Stimulated activated memory B cell treated with anti-CD40 and anti-IgM and Interleukin-4, amounts not matched to agents 10 μg/mL and 1 μg/mL and 100 μg/mL, for 72 hours (primary cell): ENCODE results near the gene AHI1.
A peak's percentile ranks its signal among the peaks of the same experiment; 100 is the strongest.
"Not testable (repeated sequence)": the region's sequence is repeated elsewhere in the genome, so short reads cannot be mapped to it uniquely, and the experiment has no call there.

Experiments
- ATAC-seq: fragments of 150-1000 bp; cut with Tn5 transposase; 2 replicates; pipeline ENCODE4 v1.10.0; 2021
- H3K27ac Mint-ChIP-seq: one replicate; pipeline ENCODE4 v1.8.0; 2022; ENCODE audit warnings: mild to moderate bottlenecking, mixed read lengths
- H3K27me3 Mint-ChIP-seq: one replicate; pipeline ENCODE4 v1.8.0; 2022; ENCODE audit warnings: mixed read lengths
- H3K36me3 Mint-ChIP-seq: one replicate; pipeline ENCODE4 v1.8.0; 2022; ENCODE audit warnings: mixed read lengths
- H3K4me1 Mint-ChIP-seq: one replicate; pipeline ENCODE4 v1.8.0; 2022; ENCODE audit warnings: mixed read lengths
- H3K4me3 Mint-ChIP-seq: one replicate; pipeline ENCODE4 v1.8.0; 2022; ENCODE audit warnings: mild to moderate bottlenecking, moderate library complexity, mixed read lengths
- H3K9me3 Mint-ChIP-seq: one replicate; pipeline ENCODE4 v1.8.0; 2022; ENCODE audit warnings: mixed read lengths

AHI1 gene

DNA sequence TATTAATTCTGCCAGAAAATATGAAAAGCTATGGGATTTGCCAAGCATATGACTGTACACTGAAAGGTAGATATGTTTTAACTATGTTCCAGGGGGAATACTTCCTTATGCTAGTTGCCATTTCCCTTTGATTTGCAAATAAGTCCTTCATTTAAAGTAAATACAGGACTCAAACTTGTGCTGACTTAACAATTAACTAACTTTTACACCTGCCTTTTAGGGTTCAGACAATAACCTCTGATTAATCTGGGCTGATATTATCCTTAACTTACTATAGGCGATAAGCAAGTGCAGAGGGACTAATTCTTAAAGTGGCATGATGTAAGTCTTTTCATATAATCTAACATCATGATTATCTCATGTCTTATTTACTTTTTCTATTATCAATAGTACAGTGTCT, 143.1 kb downstream of the AHI1 start:
- no peaks in the 10 kb centered on the region for H3K4me1 Mint-ChIP-seq
- ATAC-seq, result no peak
- no peak overlapping the region for H3K4me3 Mint-ChIP-seq
- H3K36me3 Mint-ChIP-seq, result peaks cover 7% of the 10 kb centered on the region
- no peaks in the 10 kb centered on the region for H3K27me3 Mint-ChIP-seq
- H3K9me3 Mint-ChIP-seq, result no peaks in the 10 kb centered on the region
- no peak overlapping the region for H3K27ac Mint-ChIP-seq

DNA sequence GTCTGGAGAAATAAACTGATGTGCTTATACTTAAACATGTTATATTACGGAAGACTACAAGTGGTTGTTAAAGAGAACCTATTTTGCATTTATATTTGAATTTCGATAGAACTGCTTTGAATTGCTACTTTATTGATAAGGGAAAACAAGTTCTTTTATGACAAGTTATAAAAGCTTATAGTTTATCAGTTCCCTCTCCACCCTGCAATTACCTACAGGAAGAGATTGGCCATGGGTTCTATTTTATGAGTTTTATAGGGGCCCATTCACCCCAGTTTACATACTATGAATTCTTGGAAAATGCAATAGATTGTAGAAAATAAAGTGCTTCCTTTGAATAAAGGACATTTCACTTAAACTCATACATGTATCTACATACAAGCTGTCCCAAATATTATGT, 144.4 kb downstream of the AHI1 start:
- Mint-ChIP-seq H3K4me1 (no peaks in the 10 kb centered on the region), H3K9me3 (no peaks in the 10 kb centered on the region), H3K27ac (no peak overlapping the region), H3K4me3 (no peak overlapping the region), H3K36me3 (peaks cover 7% of the 10 kb centered on the region), H3K27me3 (no peaks in the 10 kb centered on the region)
- no peak for ATAC-seq

DNA sequence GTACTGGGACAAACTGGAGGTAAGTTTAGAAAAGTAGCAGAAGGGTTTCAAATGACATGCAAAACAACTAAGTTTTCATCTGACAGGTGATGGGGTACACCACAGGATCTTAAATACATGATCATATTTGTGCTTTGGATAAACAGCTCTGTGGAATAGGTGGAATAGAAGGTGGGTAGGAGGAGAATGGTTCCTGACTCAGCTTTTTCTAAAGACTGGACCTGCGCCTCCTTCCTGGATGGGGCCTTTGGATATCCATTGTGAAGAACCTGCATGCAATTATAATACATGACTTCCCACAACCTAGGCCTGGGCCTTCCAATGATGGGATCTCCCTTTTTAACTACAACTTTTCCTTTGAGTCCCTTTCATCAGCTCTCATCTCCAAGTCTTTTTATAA, 145.9 kb downstream of the AHI1 start:
- Mint-ChIP-seq H3K36me3 (peaks cover 11% of the 10 kb centered on the region), H3K27me3 (no peaks in the 10 kb centered on the region), H3K9me3 (no peaks in the 10 kb centered on the region), H3K4me3 (no peak overlapping the region), H3K27ac (no peak overlapping the region), H3K4me1 (no peaks in the 10 kb centered on the region)
- no peak for ATAC-seq

DNA sequence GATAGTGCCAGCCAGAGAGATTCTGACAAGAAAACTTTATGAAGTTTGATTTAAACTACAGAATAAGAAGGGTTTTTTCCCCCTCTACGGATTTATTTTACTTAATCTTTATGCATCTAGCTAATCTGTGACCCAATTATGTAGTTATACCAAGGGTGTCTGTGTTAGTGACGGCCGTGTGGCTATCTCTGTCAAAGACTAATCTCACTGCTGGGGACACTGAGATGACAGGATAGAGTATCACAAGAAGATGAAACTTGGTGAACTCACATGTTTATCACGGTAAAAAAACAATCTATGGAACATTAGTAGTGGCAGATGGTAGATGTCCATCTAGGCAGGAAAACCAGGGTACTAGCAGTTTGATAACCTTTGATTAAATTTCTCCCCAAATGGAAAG, 149.7 kb downstream of the AHI1 start:
- no peak overlapping the region for H3K27ac Mint-ChIP-seq
- peaks cover 3% of the 10 kb centered on the region for H3K4me1 Mint-ChIP-seq
- no peak overlapping the region for H3K4me3 Mint-ChIP-seq
- H3K27me3 Mint-ChIP-seq, result no peaks in the 10 kb centered on the region
- ATAC-seq, result no peak
- peaks cover 22% of the 10 kb centered on the region for H3K36me3 Mint-ChIP-seq
- no peaks in the 10 kb centered on the region for H3K9me3 Mint-ChIP-seq

DNA sequence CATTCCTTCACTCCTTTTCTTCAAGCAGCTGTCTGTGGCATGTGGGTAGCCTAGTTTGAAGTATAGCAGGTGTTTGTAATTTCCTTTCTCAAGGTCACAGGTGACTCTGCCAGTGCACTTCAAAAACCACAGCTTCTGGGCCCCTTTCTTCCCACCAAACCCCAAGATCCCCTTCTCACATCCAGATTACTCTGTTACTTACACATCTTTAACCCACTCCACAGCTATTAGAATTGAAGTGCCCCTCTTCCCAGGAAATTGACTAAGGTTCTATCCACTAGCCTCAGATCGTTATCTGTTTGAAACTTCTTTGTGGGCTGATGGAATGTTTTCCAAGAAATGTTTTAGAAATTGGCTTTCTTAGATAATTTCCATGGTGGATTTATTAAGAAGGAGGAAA, 150.8 kb downstream of the AHI1 start:
- Mint-ChIP-seq H3K36me3 (peaks cover 22% of the 10 kb centered on the region), H3K4me3 (no peak overlapping the region), H3K4me1 (peaks cover 13% of the 10 kb centered on the region), H3K27me3 (no peaks in the 10 kb centered on the region), H3K27ac (no peak overlapping the region), H3K9me3 (no peaks in the 10 kb centered on the region)
- no peak for ATAC-seq

DNA sequence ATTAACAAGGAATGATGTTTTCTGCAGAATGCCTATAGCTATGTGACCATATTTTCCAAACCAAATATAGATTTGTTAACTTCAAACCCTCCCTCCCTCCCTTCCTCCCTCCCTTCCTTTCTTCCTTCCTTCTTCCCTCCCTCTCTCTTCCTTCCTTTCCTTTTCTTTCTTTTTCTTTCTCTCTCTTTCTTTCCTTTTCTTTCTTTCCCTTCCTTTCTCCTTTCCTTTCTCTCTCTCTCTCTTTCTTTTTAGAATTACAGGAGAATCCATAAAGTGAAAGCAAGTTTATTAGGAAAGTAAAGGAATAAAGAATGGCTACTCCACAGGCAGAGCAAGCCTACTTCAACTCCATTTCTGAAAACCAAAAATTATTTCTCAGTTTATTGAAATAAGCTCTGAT, 153.0 kb downstream of the AHI1 start:
- Mint-ChIP-seq H3K9me3 (no peaks in the 10 kb centered on the region), H3K4me3 (no peak overlapping the region), H3K36me3 (peaks cover 16% of the 10 kb centered on the region), H3K27ac (no peak overlapping the region), H3K27me3 (no peaks in the 10 kb centered on the region), H3K4me1 (peaks cover 14% of the 10 kb centered on the region)
- no peak for ATAC-seq

DNA sequence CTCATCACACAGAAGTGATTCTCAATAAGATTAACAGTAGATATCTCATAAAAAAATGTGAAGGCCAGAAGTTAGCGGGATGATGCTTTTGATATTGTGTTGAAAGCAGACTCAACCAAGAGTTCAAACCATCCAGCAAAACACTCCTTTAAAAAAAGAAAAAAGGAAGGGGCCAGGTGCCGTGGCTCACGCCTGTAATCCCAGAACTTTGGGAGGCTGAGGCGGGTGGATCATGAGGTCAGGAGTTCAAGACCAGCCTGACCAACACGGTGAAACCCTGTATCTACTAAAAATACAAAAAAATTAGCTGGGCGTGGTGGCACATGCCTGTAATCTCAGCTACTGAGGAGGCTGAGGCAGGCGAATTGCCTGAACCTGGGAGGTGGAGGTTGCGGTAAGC, 157.6 kb downstream of the AHI1 start:
- H3K27ac Mint-ChIP-seq, H3K36me3 Mint-ChIP-seq: not testable (repeated sequence)
- H3K4me1 Mint-ChIP-seq, result peaks cover 14% of the 10 kb centered on the region

DNA sequence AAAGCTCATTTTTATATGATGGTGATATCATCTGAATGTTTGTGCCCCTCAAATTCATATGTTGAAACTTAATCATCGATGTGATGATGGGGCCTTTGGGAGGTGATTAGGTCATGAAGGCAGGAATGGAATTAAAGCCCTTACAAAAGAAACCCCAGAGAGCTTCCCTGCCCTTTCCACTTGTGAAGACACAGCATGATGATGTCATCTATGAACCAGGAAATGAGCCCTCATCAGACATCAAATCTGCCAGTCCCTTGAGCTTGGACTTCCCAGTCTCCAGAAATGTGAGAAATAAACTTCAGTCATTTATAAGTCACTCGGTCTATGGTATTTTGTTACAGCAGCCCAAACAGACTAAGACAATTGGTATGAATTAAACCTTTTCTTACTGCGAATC, 163.4 kb downstream of the AHI1 start:
- no peaks in the 10 kb centered on the region for H3K27me3 Mint-ChIP-seq
- no peak for ATAC-seq

More for the DNA sequence above, 157.6 kb downstream of the AHI1 start:
- H3K9me3 Mint-ChIP-seq, H3K4me3 Mint-ChIP-seq, H3K27me3 Mint-ChIP-seq, ATAC-seq: not testable (repeated sequence)

DNA sequence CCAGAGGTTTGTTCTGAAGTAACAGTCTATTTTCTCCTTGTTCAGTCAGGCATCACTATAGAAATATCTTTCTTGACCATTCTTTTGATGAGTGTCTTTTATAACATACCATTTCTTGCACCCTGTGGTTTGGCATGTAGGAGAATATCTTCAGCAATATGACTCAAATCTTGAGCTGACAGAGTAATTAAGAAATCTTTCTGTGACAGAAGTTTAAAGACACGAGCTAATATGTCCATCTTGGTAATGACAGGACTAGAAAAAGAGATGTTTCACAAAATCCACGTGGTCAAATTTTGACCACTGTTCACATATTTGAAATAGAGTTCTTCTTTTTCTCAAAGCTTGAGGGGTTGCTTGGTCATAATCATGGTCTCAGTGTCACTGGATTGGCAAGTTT, 166.5 kb downstream of the AHI1 start:
- no peak overlapping the region for H3K27ac Mint-ChIP-seq

More for the DNA sequence above, 163.4 kb downstream of the AHI1 start:
- no peak overlapping the region for H3K27ac Mint-ChIP-seq
- H3K4me3 Mint-ChIP-seq, result no peak overlapping the region
- no peaks in the 10 kb centered on the region for H3K9me3 Mint-ChIP-seq
- no peaks in the 10 kb centered on the region for H3K4me1 Mint-ChIP-seq
- H3K36me3 Mint-ChIP-seq, result no peaks in the 10 kb centered on the region

DNA sequence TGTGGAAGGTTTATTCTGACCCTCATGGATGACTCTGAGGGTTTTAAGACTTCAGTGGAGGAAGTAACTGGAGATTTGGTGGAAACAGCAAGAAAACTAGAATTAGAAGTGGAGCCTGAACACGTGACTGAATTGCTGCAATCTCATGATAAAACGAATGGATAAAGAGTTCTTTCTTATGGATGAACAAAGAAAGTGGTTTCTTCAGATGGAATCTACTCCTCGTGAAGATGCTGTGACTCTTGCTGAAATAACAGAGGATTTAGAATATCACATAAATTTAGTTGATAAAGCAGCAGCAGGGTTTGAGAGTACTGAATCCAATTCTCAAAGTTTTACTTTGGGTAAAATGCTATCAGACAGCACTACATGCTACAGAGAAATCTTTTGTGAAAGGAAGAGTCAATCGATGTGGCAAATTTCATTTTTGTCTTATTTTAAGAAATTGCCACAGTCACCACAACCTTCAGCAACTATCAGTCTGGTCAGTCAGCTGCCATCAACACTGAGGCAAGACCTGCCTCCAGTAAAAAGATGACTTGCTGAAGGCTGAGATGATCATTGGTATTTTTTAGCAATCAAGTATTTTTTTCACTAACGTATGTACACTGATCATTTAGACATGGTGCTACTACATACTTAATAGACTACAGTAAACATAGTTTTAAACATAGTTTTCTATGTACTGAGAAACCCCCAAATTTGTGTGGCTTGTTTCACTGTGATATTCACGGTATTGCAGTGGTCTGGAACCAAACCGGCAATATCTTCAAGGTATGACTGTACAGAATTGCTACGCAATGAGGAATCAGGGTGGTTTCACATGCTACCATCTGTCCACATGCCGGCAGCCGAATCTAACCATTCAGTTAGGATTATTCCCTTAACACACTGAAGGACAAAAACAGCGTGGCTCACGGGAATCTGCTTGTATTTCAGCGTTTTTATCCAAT, 167.4 kb downstream of the AHI1 start:
- ATAC-seq, result peak; percentile 74
- no peak overlapping the region for H3K4me3 Mint-ChIP-seq
- no peaks in the 10 kb centered on the region for H3K27me3 Mint-ChIP-seq
- H3K4me1 Mint-ChIP-seq, result no peaks in the 10 kb centered on the region
- H3K27ac Mint-ChIP-seq, result no peak overlapping the region
- no peaks in the 10 kb centered on the region for H3K9me3 Mint-ChIP-seq
- no peaks in the 10 kb centered on the region for H3K36me3 Mint-ChIP-seq

More for the DNA sequence above, 166.5 kb downstream of the AHI1 start:
- H3K36me3 Mint-ChIP-seq, result no peaks in the 10 kb centered on the region
- no peak for ATAC-seq
- H3K9me3 Mint-ChIP-seq, result no peaks in the 10 kb centered on the region
- no peak overlapping the region for H3K4me3 Mint-ChIP-seq
- H3K4me1 Mint-ChIP-seq, result no peaks in the 10 kb centered on the region
- no peaks in the 10 kb centered on the region for H3K27me3 Mint-ChIP-seq

DNA sequence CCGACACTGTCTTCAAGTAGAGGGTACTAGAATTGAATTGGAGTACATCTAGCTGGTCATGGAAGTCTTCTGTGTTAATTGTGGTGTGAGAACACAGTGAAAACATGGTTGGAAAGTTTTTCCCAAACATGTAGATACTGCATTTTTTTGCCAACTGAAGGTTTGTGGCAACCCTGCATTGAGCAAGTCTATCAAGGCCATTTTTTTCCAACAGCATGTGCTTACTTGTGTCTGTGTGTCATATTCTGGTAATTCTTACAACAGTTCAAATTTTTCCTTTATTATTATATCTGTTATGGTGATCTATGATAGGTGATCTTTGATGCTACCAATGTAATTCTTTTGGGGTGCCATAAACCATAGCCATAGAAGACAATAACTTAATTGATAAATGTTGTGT, 169.4 kb downstream of the AHI1 start:
- Mint-ChIP-seq H3K27me3 (no peaks in the 10 kb centered on the region), H3K4me1 (peaks cover 3% of the 10 kb centered on the region), H3K4me3 (no peak overlapping the region), H3K36me3 (no peaks in the 10 kb centered on the region), H3K27ac (no peak overlapping the region), H3K9me3 (no peaks in the 10 kb centered on the region)
- no peak for ATAC-seq

DNA sequence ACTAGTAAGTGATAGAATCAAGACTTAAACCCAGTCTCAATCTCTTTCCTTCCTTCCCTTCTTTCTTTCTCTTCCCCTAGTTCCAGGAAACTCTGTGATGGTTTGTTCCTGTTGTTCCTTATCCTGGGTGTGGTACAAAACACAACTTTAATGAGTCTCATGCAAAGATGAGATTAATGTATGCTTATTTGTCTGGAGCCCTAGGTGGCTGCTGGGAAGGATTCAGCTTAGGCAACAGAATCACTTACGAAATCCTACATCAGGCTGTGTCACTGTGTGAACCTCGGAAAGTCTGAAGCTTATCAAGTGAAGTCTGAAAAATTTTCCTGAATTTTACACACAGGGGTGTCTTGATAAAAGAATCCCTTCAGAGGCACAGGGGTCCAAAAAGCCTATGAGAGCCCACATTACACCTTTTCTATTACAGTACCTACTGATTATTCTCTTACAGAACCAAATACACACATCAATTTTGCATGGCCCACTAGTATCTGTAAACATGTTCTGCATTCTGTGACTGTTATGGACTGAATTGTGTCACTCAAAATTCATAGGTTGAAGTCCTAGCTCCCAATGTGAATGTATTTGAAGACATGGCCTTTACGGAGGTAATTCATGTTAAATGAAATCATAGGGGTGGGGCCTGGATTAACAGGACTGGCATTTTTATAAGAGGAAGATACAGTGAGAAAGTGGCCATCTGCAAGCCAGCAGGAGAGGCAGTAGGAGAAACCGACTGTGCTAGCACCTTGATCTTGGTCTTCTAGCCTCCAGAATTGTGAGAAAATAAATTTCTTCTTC, 171.7 kb downstream of the AHI1 start:
- no peak overlapping the region for H3K27ac Mint-ChIP-seq
- no peak for ATAC-seq
- peaks cover 5% of the 10 kb centered on the region for H3K36me3 Mint-ChIP-seq
- H3K4me1 Mint-ChIP-seq, result peaks cover 9% of the 10 kb centered on the region
- no peak overlapping the region for H3K4me3 Mint-ChIP-seq
- no peaks in the 10 kb centered on the region for H3K9me3 Mint-ChIP-seq
- H3K27me3 Mint-ChIP-seq, result no peaks in the 10 kb centered on the region

DNA sequence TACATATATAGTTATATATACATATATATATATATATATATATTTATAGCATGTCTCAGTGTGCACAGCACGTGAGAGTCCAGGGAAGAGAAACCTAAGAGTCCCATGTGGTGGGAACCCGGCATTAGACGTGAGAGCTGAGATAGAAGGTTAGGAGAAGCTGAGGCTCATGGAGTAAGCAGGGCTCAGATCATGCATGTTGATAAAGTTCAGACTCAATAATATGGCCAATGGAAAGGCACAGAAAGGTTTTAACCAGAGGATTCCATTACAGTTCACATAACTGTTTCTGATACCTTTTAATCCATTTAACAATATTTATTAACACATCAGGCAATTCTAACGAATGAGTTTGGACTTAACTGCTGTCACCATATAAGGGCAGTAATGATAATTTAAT, 173.0 kb downstream of the AHI1 start:
- Mint-ChIP-seq H3K9me3 (no peaks in the 10 kb centered on the region), H3K36me3 (peaks cover 5% of the 10 kb centered on the region), H3K4me3 (no peak overlapping the region), H3K4me1 (peaks cover 9% of the 10 kb centered on the region), H3K27ac (no peak overlapping the region), H3K27me3 (no peaks in the 10 kb centered on the region)
- no peak for ATAC-seq

DNA sequence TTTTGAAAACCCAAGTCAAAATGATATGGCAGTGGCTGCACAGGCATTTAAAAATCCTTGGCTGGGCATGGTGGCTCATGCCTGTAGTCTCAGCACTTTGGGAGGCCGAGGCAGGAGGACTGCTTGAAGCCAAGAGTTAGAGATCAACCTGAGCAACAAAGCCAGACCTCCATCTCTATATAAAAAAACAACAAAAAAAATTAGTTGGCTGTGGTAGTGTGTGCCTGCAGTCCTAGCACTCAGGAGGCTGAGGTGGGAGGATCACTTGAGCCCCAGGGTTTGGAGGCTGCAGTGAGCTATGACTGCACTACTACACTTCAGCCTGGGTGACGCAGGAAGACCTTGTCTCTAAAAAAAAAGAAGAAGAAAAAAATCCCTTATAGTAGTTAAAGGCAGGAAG, 173.6 kb downstream of the AHI1 start:
- Mint-ChIP-seq H3K27me3 (no peaks in the 10 kb centered on the region), H3K27ac (no peak overlapping the region), H3K4me1 (peaks cover 9% of the 10 kb centered on the region), H3K9me3 (no peaks in the 10 kb centered on the region), H3K4me3 (no peak overlapping the region), H3K36me3 (peaks cover 8% of the 10 kb centered on the region)
- no peak for ATAC-seq

DNA sequence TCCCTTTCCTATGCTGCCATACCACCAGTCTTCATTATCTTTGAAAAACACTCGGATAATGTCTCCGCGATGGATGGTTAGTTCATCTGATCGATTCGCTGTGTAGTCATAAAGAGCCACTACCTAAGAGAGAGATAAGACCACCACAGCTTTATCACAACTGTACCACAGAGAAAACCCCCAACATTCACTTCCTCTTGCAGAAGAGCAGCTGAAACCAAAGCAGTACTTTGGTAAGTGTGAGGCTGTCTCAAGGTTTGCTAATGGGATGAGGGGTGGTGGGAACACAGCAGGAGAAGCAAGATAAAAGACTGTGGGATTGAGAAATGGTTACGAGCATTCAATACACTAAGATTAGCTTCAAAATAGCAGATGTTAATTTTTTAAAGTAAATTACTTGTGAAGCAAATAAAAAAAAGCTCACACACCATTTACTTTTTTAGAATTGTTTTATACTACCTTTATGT, 174.3 kb downstream of the AHI1 start:
- no peak overlapping the region for H3K27ac Mint-ChIP-seq
- peak; percentile 92 for ATAC-seq
- peaks cover 9% of the 10 kb centered on the region for H3K4me1 Mint-ChIP-seq
- no peaks in the 10 kb centered on the region for H3K9me3 Mint-ChIP-seq
- H3K36me3 Mint-ChIP-seq, result peaks cover 12% of the 10 kb centered on the region
- no peak overlapping the region for H3K4me3 Mint-ChIP-seq
- H3K27me3 Mint-ChIP-seq, result no peaks in the 10 kb centered on the region
